Tibial nerve (tissue), 3 donors: ENCODE data around the gene ESPL1.

Experiments
- CTCF ChIP-seq, 5 experiments: fragments of 200-600 bp in 3 of 5; fragments of 450-650 bp in 2 of 5; sonication (generic) in 3 of 5; IDR thresholded peaks; one replicate each; pipeline ENCODE4 v1.5.1; 2016 to 2019; ENCODE audit warnings: antibody characterized with exemption in 5 of 5, mild to moderate bottlenecking in 3 of 5, moderate library complexity in 2 of 5
- POLR2A ChIP-seq, 2 donors: fragments of 450-650 bp; IDR thresholded peaks; one replicate each; pipeline ENCODE4 v1.6.1; 2017; ENCODE audit warnings: antibody characterized with exemption in 2 of 2, mild to moderate bottlenecking in 2 of 2, moderate library complexity in 2 of 2

- TF ChIP-seq CTCF (IDR thresholded peaks at IDR 0.05) (no peak), POLR2A (IDR thresholded peaks at IDR 0.05) (no peak)
Observed at GRCh38 chr12:53233671-53234121, 34.4 kb upstream of the ESPL1 start.
